KMS-11 (cell line): ENCODE results near the gene PCSK9.

Experiments used
- H2AFZ ChIP-seq: fragments of 200-600 bp; sonication (generic); 2 replicates; pipeline ENCODE4 v1.6.1; 2016; ENCODE audit warnings: antibody characterized with exemption, mixed run types, low read depth
- H3K27ac ChIP-seq: fragments of 200-600 bp; sonication (generic); 2 replicates; pipeline ENCODE4 v1.6.1; 2016; ENCODE audit warnings: mild to moderate bottlenecking, mixed run types
- H3K27me3 ChIP-seq: fragments of 200-600 bp; sonication (generic); 2 replicates; pipeline ENCODE4 v1.6.1; 2017; ENCODE audit warnings: mild to moderate bottlenecking, low read depth, mixed run types, moderate library complexity; ENCODE audit not compliant: insufficient read depth
- H3K36me3 ChIP-seq: fragments of 200-600 bp; sonication (generic); 2 replicates; pipeline ENCODE4 v1.6.1; 2017; ENCODE audit warnings: mild to moderate bottlenecking, mixed run types; ENCODE audit not compliant: insufficient read depth
- H3K4me1 ChIP-seq: fragments of 200-600 bp; sonication (generic); 2 replicates; pipeline ENCODE4 v1.6.1; 2016; ENCODE audit warnings: mild to moderate bottlenecking, low read depth, mixed run types; ENCODE audit not compliant: poor library complexity, severe bottlenecking
- H3K4me2 ChIP-seq: fragments of 200-600 bp; sonication (generic); 2 replicates; pipeline ENCODE4 v1.7.0; 2016; ENCODE audit warnings: mild to moderate bottlenecking, mixed run types
- H3K4me3 ChIP-seq: fragments of 200-600 bp; sonication (generic); IDR thresholded peaks from 2 replicates; pipeline ENCODE4 v1.6.1; 2017; ENCODE audit warnings: low read depth, low read length, mixed read lengths; ENCODE audit not compliant: insufficient read depth
- H3K79me2 ChIP-seq: fragments of 200-600 bp; sonication (generic); 2 replicates; pipeline ENCODE4 v1.6.1; 2016; ENCODE audit warnings: low read depth, mixed run types; ENCODE audit not compliant: insufficient read depth
- H3K9ac ChIP-seq: fragments of 200-600 bp; sonication (generic); 2 replicates; pipeline ENCODE4 v1.6.1; 2016; ENCODE audit warnings: mild to moderate bottlenecking, mixed run types
- H4K20me1 ChIP-seq: fragments of 200-600 bp; sonication (generic); 2 replicates; pipeline ENCODE4 v1.6.1; 2016; ENCODE audit warnings: mild to moderate bottlenecking, mixed run types; ENCODE audit not compliant: insufficient read depth
- TF ChIP-seq, protein P1 (sequence below): fragments of 200-600 bp; sonication (generic); conservative IDR thresholded peaks from 2 replicates; pipeline ENCODE4 v1.6.1; 2017; ENCODE audit warnings: low read depth, mild to moderate bottlenecking, antibody characterized with exemption, low read length, moderate library complexity, mixed read lengths

PCSK9 gene

DNA sequence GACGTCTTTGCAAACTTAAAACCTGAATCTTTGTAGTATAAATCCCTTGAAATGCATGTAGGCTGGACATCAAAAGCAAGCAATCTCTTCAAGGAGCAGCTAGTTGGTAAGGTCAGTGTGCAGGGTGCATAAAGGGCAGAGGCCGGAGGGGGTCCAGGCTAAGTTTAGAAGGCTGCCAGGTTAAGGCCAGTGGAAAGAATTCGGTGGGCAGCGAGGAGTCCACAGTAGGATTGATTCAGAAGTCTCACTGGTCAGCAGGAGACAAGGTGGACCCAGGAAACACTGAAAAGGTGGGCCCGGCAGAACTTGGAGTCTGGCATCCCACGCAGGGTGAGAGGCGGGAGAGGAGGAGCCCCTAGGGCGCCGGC lies 390 bp upstream of the PCSK9 start:
- no peaks in the 10 kb centered on the region for H4K20me1 ChIP-seq

DNA sequence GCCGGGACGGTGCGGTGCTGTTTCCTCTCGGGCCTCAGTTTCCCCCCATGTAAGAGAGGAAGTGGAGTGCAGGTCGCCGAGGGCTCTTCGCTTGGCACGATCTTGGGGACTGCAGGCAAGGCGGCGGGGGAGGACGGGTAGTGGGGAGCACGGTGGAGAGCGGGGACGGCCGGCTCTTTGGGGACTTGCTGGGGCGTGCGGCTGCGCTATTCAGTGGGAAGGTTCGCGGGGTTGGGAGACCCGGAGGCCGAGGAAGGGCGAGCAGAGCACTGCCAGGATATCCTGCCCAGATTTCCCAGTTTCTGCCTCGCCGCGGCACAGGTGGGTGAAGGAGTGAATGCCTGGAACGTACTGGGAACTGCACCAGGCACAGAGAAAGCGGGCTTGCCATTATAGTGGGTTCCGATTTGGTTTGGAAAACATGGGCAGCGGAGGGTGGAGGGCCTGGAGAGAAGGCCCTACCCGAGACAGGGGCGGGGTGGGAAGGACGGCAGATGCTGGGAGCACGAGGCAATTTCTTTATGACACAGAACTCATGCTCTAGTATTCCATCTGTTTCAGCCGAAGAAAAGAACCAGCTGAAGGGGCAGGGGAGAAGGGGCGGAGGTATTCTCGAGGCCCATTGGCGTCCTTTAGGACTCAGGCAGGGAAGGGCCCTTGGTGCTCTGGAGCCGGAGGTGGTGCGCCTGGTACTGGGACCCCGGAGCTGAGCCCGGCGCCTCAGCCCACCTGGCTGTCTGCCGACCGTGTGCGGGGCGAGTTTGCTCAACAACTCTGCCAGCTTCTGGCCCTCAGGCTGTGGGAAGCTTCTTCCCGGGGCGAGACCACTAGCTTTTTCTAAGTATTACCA lies 960 bp downstream of the PCSK9 start:
- Histone ChIP-seq H3K4me2 (no peak overlapping the region), H3K4me3 (no peak overlapping the region), H3K27ac (no peak overlapping the region), H3K9ac (no peak overlapping the region), H3K36me3 (no peaks in the 10 kb centered on the region), H4K20me1 (no peaks in the 10 kb centered on the region), H2AFZ (no peak overlapping the region), H3K79me2 (no peaks in the 10 kb centered on the region), H3K27me3 (no peaks in the 10 kb centered on the region), H3K4me1 (no peaks in the 10 kb centered on the region)
- TF ChIP-seq, protein P1, sequence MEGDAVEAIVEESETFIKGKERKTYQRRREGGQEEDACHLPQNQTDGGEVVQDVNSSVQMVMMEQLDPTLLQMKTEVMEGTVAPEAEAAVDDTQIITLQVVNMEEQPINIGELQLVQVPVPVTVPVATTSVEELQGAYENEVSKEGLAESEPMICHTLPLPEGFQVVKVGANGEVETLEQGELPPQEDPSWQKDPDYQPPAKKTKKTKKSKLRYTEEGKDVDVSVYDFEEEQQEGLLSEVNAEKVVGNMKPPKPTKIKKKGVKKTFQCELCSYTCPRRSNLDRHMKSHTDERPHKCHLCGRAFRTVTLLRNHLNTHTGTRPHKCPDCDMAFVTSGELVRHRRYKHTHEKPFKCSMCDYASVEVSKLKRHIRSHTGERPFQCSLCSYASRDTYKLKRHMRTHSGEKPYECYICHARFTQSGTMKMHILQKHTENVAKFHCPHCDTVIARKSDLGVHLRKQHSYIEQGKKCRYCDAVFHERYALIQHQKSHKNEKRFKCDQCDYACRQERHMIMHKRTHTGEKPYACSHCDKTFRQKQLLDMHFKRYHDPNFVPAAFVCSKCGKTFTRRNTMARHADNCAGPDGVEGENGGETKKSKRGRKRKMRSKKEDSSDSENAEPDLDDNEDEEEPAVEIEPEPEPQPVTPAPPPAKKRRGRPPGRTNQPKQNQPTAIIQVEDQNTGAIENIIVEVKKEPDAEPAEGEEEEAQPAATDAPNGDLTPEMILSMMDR: no peak

More for the DNA sequence above, 390 bp upstream of the PCSK9 start:
- Histone ChIP-seq H2AFZ (no peak overlapping the region), H3K4me2 (no peak overlapping the region), H3K79me2 (no peaks in the 10 kb centered on the region), H3K4me1 (no peaks in the 10 kb centered on the region), H3K27me3 (no peaks in the 10 kb centered on the region), H3K27ac (no peak overlapping the region), H3K4me3 (no peak overlapping the region), H3K36me3 (no peaks in the 10 kb centered on the region), H3K9ac (no peak overlapping the region)
- TF ChIP-seq, protein P1: no peak

DNA sequence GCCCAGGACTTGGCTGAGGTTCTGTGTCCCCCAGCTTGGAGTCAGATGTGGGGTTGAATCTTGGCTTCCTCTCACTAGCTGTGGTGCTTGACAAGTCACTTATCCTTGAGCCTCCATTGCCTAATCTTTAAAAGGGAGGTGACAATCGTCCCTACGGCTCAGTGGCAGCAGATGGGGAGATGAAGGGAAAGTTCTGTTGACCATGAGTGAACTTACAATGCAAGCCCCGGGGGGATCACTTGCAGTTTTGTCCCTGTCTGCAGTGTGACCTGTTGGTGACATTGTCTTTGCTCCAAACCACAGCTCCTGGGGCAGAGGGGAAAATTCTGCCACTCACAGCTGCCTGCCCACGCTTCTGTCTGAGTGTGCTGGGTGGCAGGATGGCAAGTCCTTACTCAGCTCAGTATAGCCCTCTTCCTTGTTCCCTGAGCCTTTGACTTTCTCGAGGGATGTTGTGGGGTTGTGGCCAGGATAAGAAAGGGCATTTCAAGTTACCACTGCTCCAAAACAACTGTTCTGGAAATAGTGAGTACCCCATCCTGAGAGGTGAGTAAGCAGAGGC lies 1.7 kb downstream of the PCSK9 start:
- TF ChIP-seq, protein P1: no peak
- Histone ChIP-seq H3K36me3 (no peaks in the 10 kb centered on the region), H3K27me3 (no peaks in the 10 kb centered on the region), H2AFZ (no peak overlapping the region), H3K27ac (no peak overlapping the region), H3K4me2 (no peak overlapping the region), H3K9ac (no peak overlapping the region), H3K79me2 (no peaks in the 10 kb centered on the region), H4K20me1 (no peaks in the 10 kb centered on the region), H3K4me3 (no peak overlapping the region), H3K4me1 (no peaks in the 10 kb centered on the region)

DNA sequence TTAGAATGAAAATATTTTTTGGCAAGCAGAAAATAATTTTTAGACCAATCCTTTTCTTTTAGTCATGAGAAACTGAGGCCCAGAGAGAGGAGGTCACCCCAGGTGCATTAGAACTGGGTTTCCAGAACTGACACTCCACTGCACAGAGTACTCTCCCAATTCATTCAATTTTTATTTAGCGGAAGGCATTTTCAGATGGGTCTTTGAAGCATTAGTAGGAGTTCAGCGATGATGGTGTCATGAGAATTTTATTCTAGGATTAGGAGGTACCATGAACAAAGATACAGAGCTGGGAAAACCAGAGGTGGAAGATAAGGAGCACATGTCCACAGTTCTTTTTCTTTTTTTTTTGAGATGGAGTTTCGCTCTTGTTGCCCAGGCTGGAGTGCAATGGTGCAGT lies 2.3 kb downstream of the PCSK9 start:
- no peaks in the 10 kb centered on the region for H3K27me3 ChIP-seq
- no peak overlapping the region for H3K9ac ChIP-seq
- H3K4me3 ChIP-seq: no peak overlapping the region
- no peak overlapping the region for H3K27ac ChIP-seq
- TF ChIP-seq, protein P1: no peak
- H3K36me3 ChIP-seq: no peaks in the 10 kb centered on the region
- H4K20me1 ChIP-seq: no peaks in the 10 kb centered on the region
- H3K4me1 ChIP-seq: no peaks in the 10 kb centered on the region
- no peak overlapping the region for H2AFZ ChIP-seq
- H3K4me2 ChIP-seq: no peak overlapping the region
- H3K79me2 ChIP-seq: no peaks in the 10 kb centered on the region
